GM06990 (cell line): ENCODE results near the gene TNFRSF1B.

ENCODE experiments used
- DNase-seq: peaks from one replicate; pipeline ENCODE4 v3.0.0-alpha.2; 2011; ENCODE audit not compliant: insufficient read length; ENCODE audit errors: extremely low read depth
- H3K27me3 ChIP-seq: replicated peaks from 2 replicates; pipeline ENCODE4 v1.6.0; 2011; ENCODE audit warnings: low read length; ENCODE audit not compliant: control insufficient read depth, insufficient read depth
- H3K36me3 ChIP-seq: 2 replicates; pipeline ENCODE4 v1.5.1; 2011; ENCODE audit warnings: low read length; ENCODE audit not compliant: control insufficient read depth, insufficient read depth
- H3K4me3 ChIP-seq: replicated peaks from 2 replicates; pipeline ENCODE4 v1.5.1; 2011; ENCODE audit warnings: low read depth, mild to moderate bottlenecking, control low read depth, low read length
- TF ChIP-seq, protein P1 (sequence below): IDR thresholded peaks from 2 replicates; pipeline ENCODE4 v1.5.1; 2011; ENCODE audit warnings: low read length, control low read depth, mild to moderate bottlenecking, inconsistent platforms; ENCODE audit not compliant: insufficient read depth, poor library complexity, severe bottlenecking

TNFRSF1B gene

GRCh38 chr1:12166834-12167492, at the start of gene TNFRSF1B:
Gene TNFRSF1B, plus strand, starts transcription at chr1:12166991. Its CDS starts 101 bp downstream, at chr1:12167092.
- Histone ChIP-seq H3K36me3 (peaks cover 5% of the 10 kb centered on the region; the same call in 1 of the 2 replicates), H3K27me3 (no peaks in the 10 kb centered on the region), H3K4me3 (peak within 1 kb of the TSS; percentile 68)
- TF ChIP-seq, protein P1, sequence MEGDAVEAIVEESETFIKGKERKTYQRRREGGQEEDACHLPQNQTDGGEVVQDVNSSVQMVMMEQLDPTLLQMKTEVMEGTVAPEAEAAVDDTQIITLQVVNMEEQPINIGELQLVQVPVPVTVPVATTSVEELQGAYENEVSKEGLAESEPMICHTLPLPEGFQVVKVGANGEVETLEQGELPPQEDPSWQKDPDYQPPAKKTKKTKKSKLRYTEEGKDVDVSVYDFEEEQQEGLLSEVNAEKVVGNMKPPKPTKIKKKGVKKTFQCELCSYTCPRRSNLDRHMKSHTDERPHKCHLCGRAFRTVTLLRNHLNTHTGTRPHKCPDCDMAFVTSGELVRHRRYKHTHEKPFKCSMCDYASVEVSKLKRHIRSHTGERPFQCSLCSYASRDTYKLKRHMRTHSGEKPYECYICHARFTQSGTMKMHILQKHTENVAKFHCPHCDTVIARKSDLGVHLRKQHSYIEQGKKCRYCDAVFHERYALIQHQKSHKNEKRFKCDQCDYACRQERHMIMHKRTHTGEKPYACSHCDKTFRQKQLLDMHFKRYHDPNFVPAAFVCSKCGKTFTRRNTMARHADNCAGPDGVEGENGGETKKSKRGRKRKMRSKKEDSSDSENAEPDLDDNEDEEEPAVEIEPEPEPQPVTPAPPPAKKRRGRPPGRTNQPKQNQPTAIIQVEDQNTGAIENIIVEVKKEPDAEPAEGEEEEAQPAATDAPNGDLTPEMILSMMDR = no peak
- DNase-seq = peak; percentile 83

GRCh38 chr1:12121212-12122003, 45.4 kb upstream of the TNFRSF1B start:
- TF ChIP-seq, protein P1 = no peak
- no peaks in the 10 kb centered on the region for H3K27me3 ChIP-seq
- H3K4me3 ChIP-seq = no peak overlapping the region
- H3K36me3 ChIP-seq = peaks cover 42% of the 10 kb centered on the region
- no peak for DNase-seq

GRCh38 chr1:12123172-12123571, 43.6 kb upstream of the TNFRSF1B start:
- Histone ChIP-seq H3K27me3 (no peaks in the 10 kb centered on the region), H3K36me3 (peaks cover 52% of the 10 kb centered on the region), H3K4me3 (no peak overlapping the region)
- TF ChIP-seq, protein P1 = no peak
- DNase-seq = no peak

DNA sequence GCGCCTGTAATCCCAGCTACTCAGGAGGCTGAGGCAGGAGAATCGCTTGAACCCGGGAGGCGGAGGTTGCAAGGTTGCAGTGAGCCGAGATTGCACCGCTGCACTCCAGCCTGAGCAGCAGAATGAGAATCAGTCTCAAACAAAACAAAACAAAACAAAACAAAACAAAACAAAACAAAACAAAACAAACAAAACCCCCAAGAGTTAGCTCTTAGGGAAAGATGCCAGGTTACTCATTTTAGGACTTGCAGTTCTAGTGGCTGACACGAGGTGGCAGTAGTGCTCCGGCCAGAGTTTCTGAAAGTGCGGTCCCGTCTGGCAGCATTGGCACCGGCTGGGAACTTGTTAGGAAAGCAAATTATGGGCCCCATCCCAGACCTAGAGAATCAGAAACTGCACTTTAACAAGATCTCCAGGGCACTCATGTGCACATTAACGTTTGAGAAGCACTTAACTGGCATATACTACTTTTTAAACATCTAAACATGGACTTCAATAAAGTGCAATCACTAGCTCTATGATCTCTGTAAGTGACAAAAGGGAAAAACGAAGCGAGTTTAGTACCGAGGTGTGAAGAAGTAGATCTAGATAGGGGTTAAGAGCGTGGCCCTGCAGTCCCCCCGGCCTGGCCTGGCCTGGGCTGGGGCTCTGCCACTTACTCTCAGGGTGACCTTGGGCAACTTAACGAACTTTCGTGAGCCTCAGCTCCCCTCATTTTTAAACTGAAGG, 41.9 kb upstream of the TNFRSF1B start:
- DNase-seq = no peak
- no peak overlapping the region for H3K4me3 ChIP-seq
- TF ChIP-seq, protein P1 = peak; percentile 90
- no peaks in the 10 kb centered on the region for H3K27me3 ChIP-seq
- H3K36me3 ChIP-seq = peaks cover 52% of the 10 kb centered on the region

GRCh38 chr1:12125422-12126355, 41.1 kb upstream of the TNFRSF1B start:
- TF ChIP-seq, protein P1 = no peak
- DNase-seq = no peak
- H3K36me3 ChIP-seq = peaks cover 51% of the 10 kb centered on the region
- no peak overlapping the region for H3K4me3 ChIP-seq
- no peaks in the 10 kb centered on the region for H3K27me3 ChIP-seq
